NB4 (cell line): ENCODE measurements around the gene RDH16.

ENCODE experiments used
- CTCF ChIP-seq: IDR thresholded peaks from one replicate; pipeline ENCODE4 v1.5.1; 2012; ENCODE audit warnings: low read depth, low read length
- MAX ChIP-seq: IDR thresholded peaks from 2 replicates; pipeline ENCODE4 v1.6.1; 2011; ENCODE audit warnings: low read depth, low read length
- MYC ChIP-seq: IDR thresholded peaks from 2 replicates; pipeline ENCODE4 v1.6.1; 2011; ENCODE audit warnings: low read depth, low read length
- POLR2A ChIP-seq: IDR thresholded peaks from 2 replicates; pipeline ENCODE4 v1.6.1; 2011; ENCODE audit warnings: mild to moderate bottlenecking; ENCODE audit not compliant: insufficient read length; ENCODE audit errors: extremely low read depth

GRCh38 chr12:56991319-56992246 lies 34.2 kb upstream of the RDH16 start:
- TF ChIP-seq POLR2A, result no peak
- no peak for TF ChIP-seq MAX
- TF ChIP-seq CTCF, result no peak
- no peak for TF ChIP-seq MYC
